ENCODE data around the gene CDK14.

CDK14 gene

DNA sequence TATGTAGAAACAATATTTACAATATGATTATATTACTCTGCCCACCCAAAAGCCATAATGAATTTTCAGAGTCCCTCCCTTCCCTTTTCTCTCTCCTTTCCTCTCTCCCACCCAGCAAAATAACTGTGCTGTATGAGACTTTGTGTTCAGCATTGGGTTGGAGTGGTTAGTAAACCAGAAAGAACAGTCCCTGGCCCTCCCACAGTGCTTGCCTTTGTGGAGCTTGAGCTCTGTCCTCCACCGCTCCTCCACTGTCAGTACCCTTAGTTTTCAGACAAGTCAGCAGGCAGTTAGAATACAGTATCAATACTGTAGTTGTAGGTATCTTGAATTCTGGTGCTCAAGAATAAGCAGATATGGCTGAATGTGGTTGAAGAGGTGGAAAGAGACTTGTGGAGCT lies 92.7 kb downstream of the CDK14 start:
- DNase-seq, result no peak

DNA sequence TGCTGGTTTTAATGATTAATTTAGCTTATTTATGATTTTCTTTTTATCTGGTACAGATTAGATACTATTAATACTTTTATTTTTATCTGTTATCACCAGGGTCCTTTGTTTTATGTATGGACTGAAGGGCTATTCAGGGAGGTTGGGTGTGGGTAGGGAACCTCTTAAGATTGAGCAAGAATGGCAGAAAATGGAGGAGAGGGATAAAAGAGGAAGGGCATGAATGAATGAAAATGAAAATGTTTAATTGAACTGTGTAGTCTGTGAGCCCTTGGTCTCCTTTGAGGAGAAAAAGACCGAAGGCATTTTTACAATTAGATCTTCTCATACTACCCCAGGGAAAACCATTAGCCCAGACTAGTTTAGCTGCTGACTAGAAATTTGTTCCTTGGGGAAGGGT lies 93.1 kb downstream of the CDK14 start:
- no peak for DNase-seq

DNA sequence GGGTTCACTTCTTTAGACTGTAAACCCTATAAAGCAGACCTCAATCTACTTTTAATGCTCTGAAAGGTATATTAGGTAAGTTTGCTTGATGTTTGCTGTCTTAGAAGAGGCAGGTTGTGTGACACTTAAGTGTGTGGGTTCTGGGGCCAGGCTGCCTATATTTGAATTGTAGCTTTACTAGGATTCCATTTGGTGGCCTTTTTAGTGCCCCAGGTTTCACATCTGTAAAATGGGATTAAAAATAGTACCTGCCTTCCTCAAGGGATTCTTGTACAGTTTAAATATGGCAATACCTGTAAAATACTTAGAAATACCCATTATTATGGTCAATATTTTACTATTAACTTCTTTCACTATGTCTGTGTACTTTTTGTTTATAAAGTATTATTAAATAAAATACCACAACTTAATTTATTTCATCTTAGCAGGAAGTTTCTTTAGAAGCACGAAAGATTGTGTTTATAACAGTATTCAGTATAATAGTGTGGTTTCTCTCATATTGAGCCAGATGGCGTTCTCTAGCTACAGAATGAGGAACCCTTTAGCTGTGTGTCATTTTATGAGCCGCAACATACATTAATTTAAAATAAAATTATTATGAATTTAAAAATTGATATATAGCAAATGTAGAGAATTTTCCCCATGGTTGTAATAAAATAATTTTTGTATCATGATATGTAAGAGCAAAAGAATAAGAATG lies 94.2 kb downstream of the CDK14 start:
- no peak for DNase-seq

DNA sequence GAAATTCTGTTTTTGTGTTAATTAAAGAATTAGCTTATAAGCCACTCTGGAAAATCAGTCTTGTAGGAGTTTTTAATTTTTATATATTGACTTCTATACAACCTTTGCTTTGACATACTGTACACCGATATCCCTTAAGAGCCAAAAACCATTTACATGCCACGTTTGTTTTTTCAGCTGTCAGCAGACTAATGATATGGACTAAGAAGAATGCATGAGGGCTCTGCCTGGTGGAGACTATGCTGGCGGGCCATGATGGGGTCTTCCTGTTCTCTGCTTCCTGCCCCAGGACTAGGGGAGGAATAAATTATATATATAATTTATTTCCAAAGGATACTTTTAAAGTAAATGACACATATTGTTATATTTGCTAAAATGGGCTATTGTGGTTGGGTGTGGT lies 96.3 kb downstream of the CDK14 start:
- no peak for DNase-seq

DNA sequence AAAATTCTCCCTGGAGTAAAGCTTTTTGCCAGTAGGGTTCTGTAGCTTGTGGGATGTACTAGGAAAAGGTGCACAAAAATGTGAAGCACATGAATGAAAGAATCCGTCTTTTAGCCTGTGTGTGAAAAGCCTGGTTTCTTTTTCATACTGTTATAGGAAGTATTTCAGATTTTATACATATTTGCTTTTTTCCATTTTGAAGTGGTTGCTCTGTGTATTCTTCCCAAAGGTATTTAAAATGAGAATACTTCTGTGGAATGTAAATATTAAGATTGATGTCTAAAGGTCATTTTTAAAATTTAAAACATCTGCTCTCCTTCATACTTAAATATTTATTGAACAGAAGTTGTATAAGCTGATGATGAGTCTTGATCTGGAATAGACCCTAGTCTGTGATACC lies 96.8 kb downstream of the CDK14 start:
- no peak for DNase-seq

DNA sequence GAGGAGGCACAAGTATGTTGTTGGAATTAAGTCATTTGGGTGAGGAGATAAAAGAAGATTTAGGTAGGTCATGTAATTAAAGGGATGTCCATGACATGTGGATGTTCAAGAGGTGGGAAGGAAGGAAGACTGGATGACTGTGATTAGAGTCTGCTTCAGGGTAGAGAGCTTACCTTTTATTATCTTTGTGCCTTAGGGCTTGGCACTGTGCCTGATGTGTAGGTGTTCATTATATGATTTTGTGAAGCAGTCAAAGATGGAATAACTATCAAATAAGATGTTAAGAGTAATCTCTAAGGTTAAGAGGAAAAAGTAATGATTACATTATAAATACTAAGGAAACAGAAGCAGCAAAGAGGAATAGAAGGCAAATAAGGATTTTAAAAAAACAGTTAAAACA lies 97.8 kb downstream of the CDK14 start:
- DNase-seq, result no peak

DNA sequence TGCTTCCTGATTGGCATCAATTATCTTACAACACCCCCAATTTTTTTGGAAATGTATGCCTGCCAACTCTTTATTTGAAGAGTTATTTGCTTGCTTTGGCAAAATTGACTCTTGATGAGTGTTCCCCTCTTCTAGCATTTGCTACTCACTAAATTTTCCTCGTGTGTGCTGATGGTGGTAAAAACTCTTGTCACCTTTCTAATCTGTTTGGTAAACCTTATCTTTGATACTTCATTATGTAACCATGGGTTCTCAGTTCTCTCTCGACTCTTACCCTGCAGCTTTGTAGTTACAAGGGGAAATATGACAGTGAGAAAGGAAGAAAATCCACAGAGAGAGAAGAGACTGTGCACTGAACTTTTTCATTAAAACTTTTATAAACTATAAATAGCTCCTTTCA lies 102.5 kb downstream of the CDK14 start:
- no peak for DNase-seq

DNA sequence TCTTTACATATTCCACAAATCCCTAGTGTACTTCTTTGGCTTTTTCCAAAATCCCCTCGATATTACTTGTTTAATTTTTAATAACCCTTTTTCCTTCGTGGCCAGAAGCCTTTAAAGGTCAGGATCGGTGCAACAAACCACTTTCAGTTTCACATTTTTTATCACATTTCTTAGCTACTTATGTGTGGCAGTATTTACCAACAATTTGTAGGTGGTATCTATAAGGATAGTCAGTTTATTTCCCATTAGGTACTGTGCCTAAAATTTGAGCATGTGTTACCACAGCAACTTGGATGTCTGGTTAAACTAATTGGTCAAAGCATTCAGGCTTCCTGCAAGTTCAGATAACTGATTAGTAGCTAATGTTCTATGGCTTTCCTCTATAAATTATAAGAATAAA lies 104.9 kb downstream of the CDK14 start:
- no peak for DNase-seq

DNA sequence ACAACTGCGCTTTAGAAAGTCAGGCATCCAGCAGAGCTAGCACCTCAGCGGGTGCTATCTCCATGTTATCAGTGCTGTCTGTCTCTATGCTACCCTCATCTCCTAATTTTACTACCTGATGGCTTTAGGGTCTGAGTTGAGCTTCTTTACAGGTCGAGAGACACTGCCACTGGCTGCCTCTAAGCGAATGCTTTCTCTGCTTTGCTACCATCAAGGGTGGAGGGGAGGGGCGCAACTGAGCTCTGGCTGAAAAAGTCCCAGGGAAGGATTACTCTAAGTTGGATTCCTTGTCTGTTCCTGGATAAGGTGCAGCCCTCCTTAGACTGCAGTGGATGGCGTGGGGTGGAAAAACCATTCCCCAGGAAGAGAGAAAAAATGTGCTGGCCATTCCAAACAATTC lies 105.7 kb downstream of the CDK14 start:
- DNase-seq, result no peak

DNA sequence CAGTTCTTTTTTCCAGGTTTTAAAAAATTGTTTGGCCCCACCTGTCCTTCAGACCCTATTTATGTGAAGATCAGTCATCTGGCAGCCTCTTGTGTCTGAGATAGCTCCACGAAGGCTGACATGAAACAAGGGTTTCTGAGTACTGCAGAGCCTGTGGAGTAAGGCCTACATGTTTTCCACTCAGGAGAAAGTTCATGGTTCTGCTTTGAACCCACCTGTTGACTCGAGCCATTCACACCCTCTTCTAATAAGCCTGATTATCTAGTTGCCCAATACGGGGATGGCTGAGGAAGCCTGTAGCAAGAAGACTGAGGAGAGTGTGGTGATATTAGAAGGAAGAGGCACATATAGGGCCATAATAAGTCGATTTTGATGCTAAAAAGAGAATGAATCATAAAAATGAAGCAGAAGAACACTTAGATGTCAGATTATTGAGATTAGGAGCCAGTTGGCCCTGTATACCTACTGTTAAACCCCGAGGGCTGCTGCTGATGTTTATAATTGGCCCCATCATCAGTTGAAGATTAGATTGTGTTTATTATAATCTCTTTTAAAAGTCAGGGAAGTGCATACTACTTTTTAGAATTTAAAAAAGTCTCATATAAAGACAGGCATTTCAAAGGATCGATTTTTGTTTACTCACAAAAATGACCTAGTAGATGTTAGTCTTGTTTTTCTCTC lies 109.4 kb downstream of the CDK14 start:
- no peak for DNase-seq

DNA sequence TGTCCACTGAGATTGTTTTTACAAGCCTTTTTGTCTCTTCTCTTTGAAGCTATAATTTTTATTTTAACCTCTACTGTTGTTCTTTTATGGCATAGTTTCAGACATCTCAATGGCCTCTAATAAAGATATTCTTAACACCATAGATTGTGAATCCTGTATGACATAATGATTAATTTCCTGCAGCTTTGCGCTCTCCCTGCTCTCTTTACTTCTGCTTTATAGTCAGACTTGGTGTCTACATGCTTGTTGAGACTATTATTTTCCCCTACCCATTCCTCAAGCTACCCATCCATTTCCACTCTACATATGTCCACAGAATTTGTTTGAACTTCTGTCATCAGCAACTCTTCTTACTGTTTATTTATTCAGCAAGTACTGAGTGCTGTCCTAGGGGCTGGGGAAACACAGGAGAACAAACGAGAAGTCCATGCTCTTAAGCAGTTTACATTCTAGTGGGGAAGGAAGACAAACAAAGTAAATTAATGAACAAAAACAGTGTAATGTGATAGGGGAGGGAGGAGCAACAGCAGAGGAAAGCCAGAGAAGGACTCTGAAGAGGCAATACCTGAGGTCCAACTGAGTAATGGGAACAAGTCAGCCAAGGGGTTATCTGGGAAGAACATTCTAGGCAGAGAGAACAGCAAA lies 110.1 kb downstream of the CDK14 start:
- DNase-seq, result no peak

DNA sequence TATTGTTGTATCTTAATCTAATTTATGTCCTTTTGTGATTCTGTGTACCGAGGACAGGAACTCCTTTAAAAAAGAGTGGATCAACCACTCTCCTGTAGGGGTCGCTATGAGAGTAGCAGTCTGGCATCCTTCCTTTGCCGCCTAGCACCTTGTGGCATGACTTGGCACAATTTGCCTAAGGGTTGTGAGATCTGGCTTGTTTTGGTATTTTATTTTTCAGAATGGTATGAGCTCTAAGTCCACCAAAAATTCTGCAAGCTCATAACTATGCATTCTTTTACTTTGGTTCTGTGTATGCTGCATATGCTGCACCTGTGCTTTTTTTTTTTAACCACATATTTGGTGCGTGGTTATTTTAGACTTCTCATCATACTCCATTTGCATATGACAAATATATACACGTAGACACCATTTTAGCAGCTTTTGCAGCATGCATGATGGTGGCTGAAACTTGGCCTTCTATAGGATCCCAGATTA lies 112.8 kb downstream of the CDK14 start:
- DNase-seq, result no peak

DNA sequence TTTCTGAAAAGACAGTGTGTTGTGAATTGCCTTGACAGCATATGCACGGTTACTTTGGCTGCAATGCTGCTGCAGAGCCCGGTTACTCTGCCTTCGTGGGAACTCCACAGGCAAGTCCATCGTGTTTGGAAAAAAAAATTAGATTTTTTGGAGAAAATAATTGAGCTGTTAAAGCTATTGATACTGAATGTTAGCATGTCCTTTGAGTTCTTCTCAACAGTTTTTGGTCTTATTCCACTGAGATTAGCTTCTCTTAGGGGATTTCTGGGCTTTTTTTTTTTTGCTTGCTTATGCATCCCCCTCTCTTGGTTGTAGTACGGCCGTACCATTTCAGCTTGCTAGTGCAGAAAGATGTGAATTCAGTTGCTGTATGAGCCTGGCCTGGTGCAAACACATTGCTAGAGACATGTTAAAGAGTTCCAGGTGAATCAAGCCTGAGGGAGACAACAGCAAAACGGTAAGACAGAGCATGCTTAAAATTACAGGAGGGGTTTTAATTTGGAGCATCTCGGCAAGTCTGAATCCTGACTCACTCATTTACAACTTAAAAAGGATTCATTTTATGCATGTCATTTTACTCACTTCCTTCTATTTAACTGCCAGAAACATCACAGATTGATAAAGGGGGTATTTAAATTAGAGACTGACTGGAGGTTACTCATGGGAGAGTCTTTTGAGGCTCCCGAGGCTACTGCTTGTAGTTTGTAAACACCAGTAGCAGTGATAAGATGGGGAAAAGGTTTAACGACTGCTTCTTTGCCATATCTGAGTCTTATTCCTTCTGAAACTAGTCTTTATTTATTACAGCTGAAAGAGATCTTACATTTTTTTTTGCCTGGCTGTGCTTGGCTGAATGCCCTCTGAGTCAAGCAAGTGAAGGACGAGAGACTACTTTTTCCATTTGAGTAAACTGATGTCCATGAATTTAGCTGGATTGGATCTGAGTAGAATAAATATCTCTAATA lies 113.7 kb downstream of the CDK14 start:
- no peak for DNase-seq

DNA sequence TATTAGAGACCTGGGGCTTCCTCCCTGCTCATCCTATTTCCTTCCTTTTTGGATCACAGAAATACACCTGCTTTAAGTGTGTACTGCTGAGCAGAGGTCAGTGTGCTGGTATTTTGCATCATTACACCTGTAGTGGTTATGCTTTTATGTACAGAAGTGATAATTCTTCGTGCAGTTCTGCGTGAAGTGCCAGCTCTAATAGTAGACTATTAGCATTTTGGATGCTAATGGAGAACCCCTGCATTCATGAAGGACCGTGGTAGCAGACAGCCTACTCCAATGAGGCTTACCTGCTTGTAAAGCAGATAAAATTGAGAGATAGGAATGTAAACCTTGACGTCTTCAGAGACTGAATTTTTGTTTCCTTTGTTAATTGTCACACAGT lies 114.3 kb downstream of the CDK14 start:
- DNase-seq, result no peak

DNA sequence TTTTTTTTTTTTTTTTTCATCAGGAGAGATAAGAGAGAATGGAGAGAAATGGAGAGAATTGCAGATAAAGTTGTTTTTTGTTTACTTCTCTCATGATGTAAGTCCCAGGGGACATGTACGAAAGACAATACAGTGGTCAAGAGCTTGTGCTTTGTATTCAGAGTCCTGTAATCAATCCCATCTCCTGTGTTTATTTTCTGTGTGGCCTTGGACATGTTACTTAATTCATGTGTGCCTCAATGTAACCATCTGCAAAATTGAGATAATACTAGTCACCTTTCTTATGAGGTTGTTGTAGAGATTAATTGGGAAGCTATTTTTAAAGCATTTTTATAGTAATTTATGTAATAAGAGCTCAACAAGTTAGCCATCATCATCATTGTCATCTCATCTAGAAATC lies 117.5 kb downstream of the CDK14 start:
- no peak for DNase-seq

DNA sequence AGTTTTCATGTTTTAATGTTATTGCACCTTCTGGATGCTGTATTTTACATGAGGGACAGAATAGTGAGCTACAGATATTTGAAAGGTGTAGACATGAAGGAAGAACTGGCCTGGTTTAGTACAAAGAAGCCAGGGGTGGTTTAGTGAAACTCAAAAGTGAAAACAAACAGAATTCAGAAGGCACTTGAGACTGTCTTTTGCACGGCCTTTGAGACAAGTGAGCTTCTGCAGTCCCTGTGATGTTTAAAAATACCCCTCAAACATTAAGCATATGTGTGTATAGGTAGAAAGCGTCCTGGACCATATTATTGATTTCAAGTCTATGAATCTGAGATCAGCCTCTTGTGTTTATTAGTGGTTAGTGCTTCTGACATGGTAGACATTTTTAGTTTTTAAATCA lies 118.9 kb downstream of the CDK14 start:
- no peak for DNase-seq

DNA sequence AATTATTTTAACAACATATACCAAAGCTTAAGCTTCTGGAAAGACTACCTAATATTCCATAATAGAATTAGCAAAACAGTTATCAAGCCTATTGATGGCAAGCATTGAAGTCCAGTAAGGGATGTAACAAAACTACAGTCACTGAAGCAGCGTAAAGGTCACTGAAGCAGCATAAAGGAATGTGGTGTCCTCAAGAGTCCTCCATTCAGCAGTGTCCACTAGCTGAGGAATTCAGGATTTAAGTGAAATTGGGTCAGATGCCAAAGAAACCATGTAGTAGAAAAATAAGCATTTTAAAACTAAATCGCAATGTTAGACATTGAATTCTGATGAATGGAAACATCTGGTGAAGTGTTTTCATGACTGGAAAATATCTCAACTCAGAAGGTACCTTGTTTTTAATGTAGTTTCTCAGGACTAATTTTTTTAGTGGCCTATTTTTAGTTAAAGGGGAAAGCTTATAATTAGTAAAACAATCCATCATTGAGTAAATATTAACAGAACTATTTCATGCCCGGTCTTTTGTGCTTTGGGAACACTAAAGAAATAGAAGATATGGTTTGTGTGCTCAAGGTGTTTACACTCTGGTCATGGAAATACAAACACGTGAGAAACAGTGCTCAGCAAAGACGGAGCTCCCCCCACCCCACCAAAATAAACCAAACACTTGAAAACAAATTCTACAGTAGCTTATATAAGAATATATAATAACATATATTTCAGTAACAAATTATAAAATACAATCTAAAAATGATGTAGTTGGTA lies 121.4 kb downstream of the CDK14 start:
- DNase-seq, result no peak

DNA sequence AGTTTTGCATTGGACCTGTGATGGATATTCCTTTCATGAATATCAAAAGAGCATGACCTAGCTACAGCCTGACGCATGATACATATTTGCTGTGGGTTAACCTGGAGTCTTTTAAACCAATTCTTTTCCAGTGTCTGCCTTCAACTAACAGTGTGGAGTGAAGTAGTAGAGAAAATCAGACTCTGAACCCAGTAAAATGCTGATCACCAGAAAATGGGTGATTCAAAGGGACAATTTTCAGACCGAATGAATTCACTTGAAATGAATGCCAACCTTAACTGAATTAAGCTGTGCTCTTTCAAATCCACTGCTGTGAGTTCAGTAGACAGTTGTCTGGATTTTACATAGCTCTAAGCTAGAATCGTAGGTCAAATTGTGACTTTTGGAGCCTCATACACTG lies 123.0 kb downstream of the CDK14 start:
- DNase-seq, result no peak

DNA sequence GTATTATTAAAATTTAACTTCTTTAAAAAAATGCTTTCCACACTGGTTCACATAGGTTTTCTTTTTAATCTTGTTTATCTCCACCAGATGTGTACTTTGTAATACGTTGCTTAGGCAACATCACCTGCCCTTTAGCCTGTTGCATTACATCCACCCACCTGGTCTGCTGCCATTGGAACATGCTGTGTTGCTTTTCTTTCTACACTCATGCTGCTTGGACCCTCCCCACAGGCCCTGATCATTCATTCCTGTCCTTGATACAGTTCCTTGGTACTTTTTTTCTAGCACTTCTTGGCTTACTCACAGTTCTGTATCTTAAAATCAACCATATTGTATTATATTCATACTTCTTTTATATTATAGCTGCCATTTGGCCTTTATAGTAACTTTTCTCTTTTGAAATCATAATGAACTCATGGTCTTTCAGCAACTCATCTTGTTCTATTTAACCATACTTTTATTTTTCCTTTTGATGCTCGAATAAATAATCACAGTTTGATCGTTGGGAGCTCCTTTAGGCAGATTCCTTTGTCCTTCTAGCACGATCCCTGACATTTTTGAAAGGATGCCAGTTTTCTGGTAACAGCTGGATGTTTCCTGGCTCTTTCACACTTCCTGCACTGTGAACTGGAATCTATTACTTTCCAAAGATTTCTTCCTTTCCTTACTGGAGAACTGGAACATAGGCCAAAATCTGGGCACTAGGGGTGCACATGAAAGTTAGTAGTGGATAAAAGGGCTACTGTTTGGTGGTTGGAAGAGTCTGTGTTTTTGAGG lies 125.1 kb downstream of the CDK14 start:
- DNase-seq, result no peak

DNA sequence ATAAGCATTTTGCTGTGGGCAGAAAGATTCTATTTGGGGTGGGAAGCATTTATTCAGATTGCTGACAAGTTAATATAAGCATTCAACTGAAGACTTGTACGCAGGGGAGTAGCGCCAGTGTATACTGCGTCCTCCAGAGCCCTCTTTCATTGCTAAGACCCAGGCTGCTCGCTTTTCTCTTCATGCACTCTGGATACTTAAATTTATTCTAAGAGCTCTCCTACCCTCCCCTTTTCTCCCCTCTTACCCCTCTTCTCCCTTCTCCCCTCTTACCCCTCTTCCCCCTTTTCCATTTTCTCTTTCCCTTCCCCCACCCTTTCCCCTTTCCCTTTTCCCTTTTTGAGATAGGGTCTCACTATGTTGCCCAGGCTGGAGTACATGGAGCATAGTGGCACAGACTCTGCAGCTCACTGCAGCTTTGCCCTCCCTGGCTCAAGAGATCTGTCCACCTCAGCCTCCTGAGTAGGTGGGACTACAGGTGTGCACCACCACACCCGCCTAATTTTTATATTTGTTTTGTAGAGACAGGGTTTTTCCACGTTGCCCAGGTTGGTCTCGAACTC lies 125.8 kb downstream of the CDK14 start:
- DNase-seq, result no peak

DNA sequence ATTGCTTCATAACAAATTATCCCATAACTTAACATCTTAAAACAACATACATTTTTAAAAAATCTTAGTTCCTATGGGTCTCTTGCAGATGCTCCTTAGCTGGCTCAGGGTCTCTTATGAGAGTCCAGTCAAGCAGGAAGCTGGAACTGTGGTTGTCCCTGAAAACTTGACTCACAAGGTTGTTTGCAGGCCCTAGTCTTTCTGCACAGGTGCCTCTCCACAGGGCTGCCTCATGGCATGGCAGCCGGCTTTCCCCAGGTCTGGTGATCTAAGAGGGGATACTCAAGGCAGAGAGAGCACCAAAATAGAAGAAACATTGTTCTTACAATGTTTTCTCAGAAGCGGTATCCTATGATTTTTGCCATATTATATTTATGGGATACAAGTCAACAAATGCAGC lies 127.1 kb downstream of the CDK14 start:
- no peak for DNase-seq
